Hepatocyte (in vitro differentiated cells): Measurements from ENCODE around the gene NR1H4. TPM values are rescaled to one million over a fixed set of nuclear protein-coding genes. Genes with fewer than 3 reads are reported as not detected.

Experiments
- DNase-seq: peaks from one replicate; pipeline ENCODE4 v3.0.0-alpha.2; 2016; ENCODE audit warnings: low spot score
- H2AFZ ChIP-seq: fragments of 200-600 bp; sonication (generic); 2 replicates; pipeline ENCODE4 v1.6.0; 2016; ENCODE audit warnings: antibody characterized with exemption, mild to moderate bottlenecking
- H3K27ac ChIP-seq: fragments of 200-600 bp; sonication (generic); 2 replicates; pipeline ENCODE4 v1.5.1; 2016; ENCODE audit warnings: mild to moderate bottlenecking
- H3K27me3 ChIP-seq: fragments of 200-600 bp; sonication (generic); 2 replicates; pipeline ENCODE4 v1.6.1; 2016
- H3K36me3 ChIP-seq: fragments of 200-600 bp; sonication (generic); replicated peaks from 2 replicates; pipeline ENCODE4 v1.5.1; 2016; ENCODE audit warnings: low read depth; ENCODE audit not compliant: insufficient read depth
- H3K4me1 ChIP-seq: fragments of 200-600 bp; sonication (generic); 2 replicates; pipeline ENCODE4 v1.5.1; 2016; ENCODE audit warnings: mild to moderate bottlenecking, moderate library complexity; ENCODE audit not compliant: insufficient read depth
- H3K4me2 ChIP-seq: fragments of 200-600 bp; sonication (generic); 2 replicates; pipeline ENCODE4 v1.6.0; 2016
- H3K4me3 ChIP-seq: fragments of 200-600 bp; sonication (generic); 2 replicates; pipeline ENCODE4 v1.5.1; 2016; ENCODE audit warnings: mild to moderate bottlenecking
- H3K79me2 ChIP-seq: fragments of 200-600 bp; sonication (generic); 2 replicates; pipeline ENCODE4 v1.6.0; 2017; ENCODE audit warnings: mild to moderate bottlenecking
- H3K9me2 ChIP-seq: fragments of 200-600 bp; sonication (generic); replicated peaks from 2 replicates; pipeline ENCODE4 v1.6.0; 2017; ENCODE audit warnings: mild to moderate bottlenecking; ENCODE audit not compliant: insufficient read depth
- H3K9me3 ChIP-seq: fragments of 200-600 bp; sonication (generic); 2 replicates; pipeline ENCODE4 v1.5.1; 2016; ENCODE audit warnings: low read depth, mild to moderate bottlenecking
- H4K20me1 ChIP-seq: fragments of 200-600 bp; sonication (generic); 2 replicates; pipeline ENCODE4 v1.6.0; 2016; ENCODE audit warnings: mild to moderate bottlenecking; ENCODE audit not compliant: insufficient read depth, poor library complexity, severe bottlenecking
- CTCF ChIP-seq: fragments of 200-600 bp; sonication (generic); IDR thresholded peaks from 2 replicates; pipeline ENCODE4 v1.5.1; 2016; ENCODE audit warnings: antibody characterized with exemption, mild to moderate bottlenecking; ENCODE audit not compliant: poor library complexity
- EZH2 ChIP-seq: fragments of 200-600 bp; sonication (generic); IDR thresholded peaks from 2 replicates; pipeline ENCODE4 v1.6.1; 2016; ENCODE audit warnings: antibody characterized with exemption, mild to moderate bottlenecking, borderline replicate concordance
- EZH2phosphoT487 ChIP-seq: fragments of 200-600 bp; sonication (generic); IDR thresholded peaks from one replicate; pipeline ENCODE4 v1.6.1; 2018; ENCODE audit warnings: antibody characterized with exemption, mild to moderate bottlenecking, low read depth, moderate library complexity; ENCODE audit not compliant: unreplicated experiment, severe bottlenecking
- WGBS: methylation state at CpG from one replicate; pipeline ENCODE4 v1.1.6; 2016; ENCODE audit warnings: low lambda C conversion rate; ENCODE audit errors: missing lambda C conversion rate; 5-methylcytosine and 5-hydroxymethylcytosine counted together
- polyA plus RNA-seq: library from polyadenylated mRNA; unstranded; fragments of >200 nt; fragmentation: Nextera tagmentation; extraction: Ambion mirVana; gene quantifications from 2 replicates; pipeline ENCODE4 v1.2.1, GENCODE V29; 2016
- total RNA-seq: library from RNA; depleted of rRNA; stranded (reverse); fragments of >200 nt; gene quantifications from 2 replicates; pipeline ENCODE4 v1.2.3, GENCODE V29; 2014

NR1H4 gene
- total and polyA plus RNA-seq, 2 experiments from 2014 or later = 12.4 to 39.0 TPM

- no peaks in the 10 kb centered on the region for H3K4me1 ChIP-seq
- H2AFZ ChIP-seq = no peak overlapping the region
- H3K27ac ChIP-seq = no peak overlapping the region
- H3K4me3 ChIP-seq = no peak overlapping the region
- no peak overlapping the region for H3K4me2 ChIP-seq
- 80% methylated on average over 3 of the region's 3 CpGs for WGBS
- peaks cover 3% of the 10 kb centered on the region for H3K27me3 ChIP-seq
- no peak for DNase-seq
- H3K9me2 ChIP-seq = no peaks in the 10 kb centered on the region
- H4K20me1 ChIP-seq = no peaks in the 10 kb centered on the region
- H3K36me3 ChIP-seq = no peaks in the 10 kb centered on the region
- TF ChIP-seq EZH2 (no peak), CTCF (no peak), EZH2phosphoT487 (no peak)
- no peaks in the 10 kb centered on the region for H3K79me2 ChIP-seq
- H3K9me3 ChIP-seq = no peaks in the 10 kb centered on the region
Observed at GRCh38 chr12:100453951-100454350, 19.7 kb upstream of the NR1H4 start.

- no peak for DNase-seq
- Histone ChIP-seq H3K27ac (no peak overlapping the region), H2AFZ (no peak overlapping the region), H3K79me2 (no peaks in the 10 kb centered on the region), H3K36me3 (no peaks in the 10 kb centered on the region), H4K20me1 (no peaks in the 10 kb centered on the region), H3K9me2 (no peaks in the 10 kb centered on the region), H3K4me1 (no peaks in the 10 kb centered on the region), H3K27me3 (no peaks in the 10 kb centered on the region), H3K4me3 (no peak overlapping the region), H3K4me2 (no peak overlapping the region), H3K9me3 (no peaks in the 10 kb centered on the region)
- 86% methylated on average over 3 of the region's 3 CpGs for WGBS
- TF ChIP-seq EZH2phosphoT487 = no peak
- TF ChIP-seq EZH2 = no peak
- TF ChIP-seq CTCF = no peak
Observed at GRCh38 chr12:100455896-100456295, 17.8 kb upstream of the NR1H4 start.

GRCh38 chr12:100458191-100458590 lies 15.5 kb upstream of the NR1H4 start:
- H3K9me2 ChIP-seq = no peaks in the 10 kb centered on the region
- no peak overlapping the region for H3K4me3 ChIP-seq
- no peak overlapping the region for H2AFZ ChIP-seq
- H3K4me1 ChIP-seq = no peaks in the 10 kb centered on the region
- no peak overlapping the region for H3K27ac ChIP-seq
- H4K20me1 ChIP-seq = no peaks in the 10 kb centered on the region
- no peak for DNase-seq
- WGBS = 84% methylated on average over 4 of the region's 4 CpGs
- no peak for TF ChIP-seq EZH2
- TF ChIP-seq EZH2phosphoT487 = no peak
- no peak for TF ChIP-seq CTCF
- no peak overlapping the region for H3K4me2 ChIP-seq
- no peaks in the 10 kb centered on the region for H3K27me3 ChIP-seq
- no peaks in the 10 kb centered on the region for H3K36me3 ChIP-seq
- no peaks in the 10 kb centered on the region for H3K79me2 ChIP-seq
- H3K9me3 ChIP-seq = no peaks in the 10 kb centered on the region

- no peak for DNase-seq
- no peaks in the 10 kb centered on the region for H3K9me2 ChIP-seq
- H3K27ac ChIP-seq = no peak overlapping the region
- H4K20me1 ChIP-seq = no peaks in the 10 kb centered on the region
- WGBS = 86% methylated on average over 3 of the region's 3 CpGs
- TF ChIP-seq CTCF (no peak), EZH2phosphoT487 (no peak), EZH2 (no peak)
- peaks cover 4% of the 10 kb centered on the region for H3K4me1 ChIP-seq
- H3K9me3 ChIP-seq = no peaks in the 10 kb centered on the region
- no peak overlapping the region for H2AFZ ChIP-seq
- H3K79me2 ChIP-seq = no peaks in the 10 kb centered on the region
- no peaks in the 10 kb centered on the region for H3K27me3 ChIP-seq
- no peak overlapping the region for H3K4me2 ChIP-seq
- H3K36me3 ChIP-seq = no peaks in the 10 kb centered on the region
- H3K4me3 ChIP-seq = no peak overlapping the region
Observed at GRCh38 chr12:100460702-100461101, 13.0 kb upstream of the NR1H4 start.
